ENCODE data around the gene NLGN4X. TPM values are rescaled to one million over a fixed set of nuclear protein-coding genes. Genes with fewer than 3 reads are reported as not detected.

Gene NLGN4X
- total RNA-seq: 22.0 to 24.6 TPM (median 23.5 TPM) in 3 replicates

- DNase-seq (ENCODE audit: low spot score in 2 of 2, unreplicated experiment in 2 of 2): no peak
- H3K27me3 Mint-ChIP-seq (ENCODE audit: low read depth): peaks cover 59% of the 10 kb centered on the region
- peak within 1 kb of the TSS; percentile 87 for H3K4me3 Mint-ChIP-seq
These were observed at the start of gene NLGN4X for GRCh38 chrX:6228720-6229119. NLGN4X (minus strand) TSS chrX:6228867; CDS start chrX:6151466, 77,401 bp downstream.

GRCh38 chrX:6266041-6266440, 37.4 kb upstream of the NLGN4X start:
- Mint-ChIP-seq H3K4me3 (no peak overlapping the region), H3K27me3 (ENCODE audit: low read depth) (no peaks in the 10 kb centered on the region), H3K4me1 (no peaks in the 10 kb centered on the region), H3K36me3 (no peaks in the 10 kb centered on the region), H3K27ac (no peak overlapping the region), H3K9me3 (peaks cover 4% of the 10 kb centered on the region)
- TF ChIP-seq CTCF (IDR thresholded peaks at IDR 0.05; ENCODE audit: unreplicated experiment): no peak
- no peak for DNase-seq (ENCODE audit: low spot score in 2 of 2, unreplicated experiment in 2 of 2)

More at GRCh38 chrX:6228720-6229119, at the start of gene NLGN4X:
- no peak for TF ChIP-seq CTCF (IDR thresholded peaks at IDR 0.05; ENCODE audit: unreplicated experiment)
- no peak within 1 kb of the TSS for H3K27ac Mint-ChIP-seq
- no peaks in the 10 kb centered on the region for H3K9me3 Mint-ChIP-seq
- H3K36me3 Mint-ChIP-seq: no peaks in the 10 kb centered on the region
- peaks cover 19% of the 10 kb centered on the region for H3K4me1 Mint-ChIP-seq

GRCh38 chrX:6262959-6263358, 34.3 kb upstream of the NLGN4X start:
- no peak overlapping the region for H3K4me3 Mint-ChIP-seq
- H3K9me3 Mint-ChIP-seq: peaks cover 12% of the 10 kb centered on the region
- no peak for TF ChIP-seq CTCF (IDR thresholded peaks at IDR 0.05; ENCODE audit: unreplicated experiment)
- H3K27ac Mint-ChIP-seq: no peak overlapping the region
- H3K4me1 Mint-ChIP-seq: no peaks in the 10 kb centered on the region
- DNase-seq (ENCODE audit: low spot score in 2 of 2, unreplicated experiment in 2 of 2): no peak
- no peaks in the 10 kb centered on the region for H3K36me3 Mint-ChIP-seq
- no peaks in the 10 kb centered on the region for H3K27me3 Mint-ChIP-seq (ENCODE audit: low read depth)

- peaks cover 4% of the 10 kb centered on the region for H3K4me1 Mint-ChIP-seq
- DNase-seq (ENCODE audit: low spot score in 2 of 2, unreplicated experiment in 2 of 2): no peak
- no peak for TF ChIP-seq CTCF (IDR thresholded peaks at IDR 0.05; ENCODE audit: unreplicated experiment)
- peaks cover 12% of the 10 kb centered on the region for H3K9me3 Mint-ChIP-seq
- H3K27ac Mint-ChIP-seq: no peak overlapping the region
- H3K4me3 Mint-ChIP-seq: no peak overlapping the region
- no peaks in the 10 kb centered on the region for H3K36me3 Mint-ChIP-seq
- no peaks in the 10 kb centered on the region for H3K27me3 Mint-ChIP-seq (ENCODE audit: low read depth)
These were observed 28.4 kb upstream of the NLGN4X start for GRCh38 chrX:6257025-6257424.

- no peak for TF ChIP-seq CTCF (IDR thresholded peaks at IDR 0.05; ENCODE audit: unreplicated experiment)
- H3K27me3 Mint-ChIP-seq (ENCODE audit: low read depth): no peaks in the 10 kb centered on the region
- H3K27ac Mint-ChIP-seq: no peak overlapping the region
- no peaks in the 10 kb centered on the region for H3K4me1 Mint-ChIP-seq
- no peaks in the 10 kb centered on the region for H3K36me3 Mint-ChIP-seq
- no peak overlapping the region for H3K4me3 Mint-ChIP-seq
- H3K9me3 Mint-ChIP-seq: peaks cover 4% of the 10 kb centered on the region
- no peak for DNase-seq (ENCODE audit: low spot score in 2 of 2, unreplicated experiment in 2 of 2)
These were observed 16.0 kb upstream of the NLGN4X start for GRCh38 chrX:6244666-6245065.

GRCh38 chrX:6238576-6238975, 9.9 kb upstream of the NLGN4X start:
- H3K27me3 Mint-ChIP-seq (ENCODE audit: low read depth): peaks cover 2% of the 10 kb centered on the region
- H3K36me3 Mint-ChIP-seq: no peaks in the 10 kb centered on the region

More at GRCh38 chrX:6238576-6238975, 9.9 kb upstream of the NLGN4X start:
- Mint-ChIP-seq H3K4me3 (no peak overlapping the region), H3K9me3 (peaks cover 4% of the 10 kb centered on the region), H3K4me1 (no peaks in the 10 kb centered on the region), H3K27ac (no peak overlapping the region)
- no peak for TF ChIP-seq CTCF (IDR thresholded peaks at IDR 0.05; ENCODE audit: unreplicated experiment)
- DNase-seq (ENCODE audit: low spot score in 2 of 2, unreplicated experiment in 2 of 2): no peak
